Activated CD8-positive, alpha-beta memory T cell treated with anti-CD3 and anti-CD28 coated beads, Interleukin-2, amount 10 ng/mL, durations not matched to agents 7 days and 5 days (primary cell): ENCODE results near the gene SGPP1. TPM values are rescaled to one million over a fixed set of nuclear protein-coding genes. Genes with fewer than 3 reads are reported as not detected.
"Not testable (repeated sequence)": the region's sequence is repeated elsewhere in the genome, so short reads cannot be mapped to it uniquely, and the experiment has no call there.

ENCODE experiments used
- ATAC-seq: fragments of 150-1000 bp; cut with Tn5 transposase; one replicate; pipeline ENCODE4 v1.10.0; 2021; ENCODE audit warnings: moderate library complexity
- CTCF ChIA-PET: fragments of 350-600 bp; sonication (Branson Sonifier 250); formaldehyde crosslinking; loops from one replicate; lab custom pipeline; 2021; ENCODE audit warnings: antibody characterized with exemption; lab: Charles Lee
- DNase-seq: peaks from one replicate; pipeline ENCODE4 v3.0.0-alpha.2; 2020
- H3K27ac Mint-ChIP-seq: one replicate; pipeline ENCODE4 v1.8.0; 2021; ENCODE audit warnings: mild to moderate bottlenecking, mixed read lengths
- H3K27me3 Mint-ChIP-seq: one replicate; pipeline ENCODE4 v1.8.0; 2021; ENCODE audit warnings: mixed read lengths
- H3K36me3 Mint-ChIP-seq: one replicate; pipeline ENCODE4 v1.8.0; 2021; ENCODE audit warnings: mild to moderate bottlenecking, mixed read lengths
- H3K4me1 Mint-ChIP-seq: one replicate; pipeline ENCODE4 v1.8.0; 2021; ENCODE audit warnings: mixed read lengths
- H3K4me3 Mint-ChIP-seq: one replicate; pipeline ENCODE4 v1.8.0; 2021; ENCODE audit warnings: mild to moderate bottlenecking, moderate library complexity, mixed read lengths
- H3K9me3 Mint-ChIP-seq: one replicate; pipeline ENCODE4 v1.8.0; 2022; ENCODE audit warnings: low read depth, mixed read lengths
- total RNA-seq, 2 experiments: library from RNA; stranded (reverse); gene quantifications; one replicate each; pipeline ENCODE4 v1.2.3, GENCODE V29; 2021

Gene SGPP1
- total RNA-seq, 2 experiments from 2014 or later = 16.5 to 17.4 TPM

DNA sequence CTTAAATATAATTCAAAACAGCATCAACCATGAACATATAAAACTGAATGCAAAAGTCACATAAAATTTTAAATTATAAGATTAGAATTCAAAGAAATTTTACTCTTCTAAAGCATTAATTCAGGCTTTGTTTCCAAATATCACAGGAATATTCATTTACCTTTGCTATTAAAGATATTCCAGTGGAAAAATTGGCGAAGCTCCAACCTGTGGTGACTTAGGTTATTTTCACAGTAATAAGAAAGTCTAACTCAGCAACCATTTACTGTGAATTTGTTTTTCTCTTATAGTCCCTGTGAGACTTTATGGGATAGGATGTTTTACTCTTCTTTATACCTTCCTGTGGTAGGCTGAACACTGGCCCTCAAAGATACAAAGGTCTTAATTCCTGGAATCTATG lies 89.4 kb downstream of the SGPP1 start:
- CTCF ChIA-PET = interaction anchor here (0.9 to 1.8 kb wide), 2 partner anchors 249 to 250 kb away, joined by 3 to 5 read pairs; no protein-coding TSS in a partner anchor
- peaks cover 12% of the 10 kb centered on the region for H3K9me3 Mint-ChIP-seq
- no peaks in the 10 kb centered on the region for H3K27me3 Mint-ChIP-seq
- peak overlapping the region; percentile 9 for H3K4me3 Mint-ChIP-seq
- H3K36me3 Mint-ChIP-seq = peaks cover 45% of the 10 kb centered on the region
- DNase-seq (no peak), ATAC-seq (no peak)
- peak overlapping the region; percentile 38 for H3K27ac Mint-ChIP-seq
- H3K4me1 Mint-ChIP-seq = peaks cover 44% of the 10 kb centered on the region

DNA sequence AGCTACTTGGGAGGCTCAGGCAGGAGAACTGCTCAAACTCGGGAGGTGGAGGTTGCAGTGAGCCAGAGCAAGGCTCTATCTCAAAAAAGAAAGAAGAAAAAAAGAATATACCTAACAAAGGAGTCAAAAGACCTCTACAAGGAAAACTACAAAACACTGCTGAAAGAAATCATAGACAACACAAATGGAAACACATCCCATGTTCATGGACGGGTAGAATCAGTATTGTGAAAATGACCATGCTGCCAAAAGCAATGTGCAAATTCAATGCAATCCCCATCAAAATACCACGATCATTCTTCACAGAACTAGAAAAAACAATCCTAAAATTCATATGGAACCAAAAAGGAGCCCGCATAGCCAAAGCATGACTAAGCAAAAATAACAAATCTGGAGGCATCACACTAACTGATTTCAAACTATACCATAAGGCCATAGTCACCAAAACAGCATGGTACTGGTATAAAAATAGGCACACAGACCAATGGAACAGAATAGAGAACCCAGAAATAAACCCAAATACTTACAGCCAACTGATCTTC lies 91.7 kb downstream of the SGPP1 start:
- H3K27ac Mint-ChIP-seq, H3K27me3 Mint-ChIP-seq, H3K4me3 Mint-ChIP-seq, ATAC-seq, DNase-seq, CTCF ChIA-PET: not testable (repeated sequence)
- Mint-ChIP-seq H3K9me3 (peaks cover 12% of the 10 kb centered on the region), H3K36me3 (peaks cover 45% of the 10 kb centered on the region), H3K4me1 (peaks cover 42% of the 10 kb centered on the region)

Other genes with a start within 250 kb of the SGPP1 start
- gene PPP2R5E, start 184.7 kb downstream of the SGPP1 start, total RNA-seq = 10 to 100 TPM; 45.4 to 48.1 TPM
- 10 to 100 TPM; 19.5 to 26.0 TPM for gene WDR89, start 86.2 kb downstream of the SGPP1 start, total RNA-seq
- gene SYNE2, start 124.9 kb upstream of the SGPP1 start, total RNA-seq = 100 to 1,000 TPM in 1 of 2 experiments, 10 to 100 TPM in 1; 69.3 to 143 TPM